Heart right ventricle (tissue), 16 donors: ENCODE results near the gene PSTPIP1. TPM values are rescaled to one million over a fixed set of nuclear protein-coding genes. Genes with fewer than 3 reads are reported as not detected.

Source experiments
- ATAC-seq, 8 donors: fragments of 200-7000 bp; cut with Tn5 transposase; one replicate each; pipeline ENCODE4 v1.9.1; 2020; ENCODE audit warnings: mild to moderate bottlenecking in 8 of 8, moderate library complexity in 8 of 8, moderate number of reproducible peaks in 1 of 8
- DNase-seq, 2 donors: peaks; one replicate each; pipeline ENCODE4 v3.0.0-alpha.2; 2020
- H3K27ac ChIP-seq, 10 donors: fragments of 200-600 bp; sonication (generic) in 2 of 10; one replicate each; pipeline versions ENCODE4 v1.5.0 to v1.8.0; 2020 to 2022; ENCODE audit warnings: mild to moderate bottlenecking in 3 of 10
- H3K27me3 ChIP-seq, 7 donors: fragments of 200-600 bp; one replicate each; pipeline ENCODE4 v1.8.0; 2021 to 2022; ENCODE audit warnings: mild to moderate bottlenecking in 2 of 7
- H3K36me3 ChIP-seq, 9 donors: fragments of 200-600 bp; sonication (generic) in 1 of 9; one replicate each; pipeline versions ENCODE4 v1.5.0 to v1.8.0; 2020 to 2022; ENCODE audit warnings: mild to moderate bottlenecking in 2 of 9
- H3K4me1 ChIP-seq, 9 donors: fragments of 200-600 bp; sonication (generic) in 1 of 9; one replicate each; pipeline versions ENCODE4 v1.5.0 to v1.8.0; 2020 to 2022; ENCODE audit warnings: mild to moderate bottlenecking in 4 of 9
- H3K4me3 ChIP-seq, 10 donors: fragments of 200-600 bp; sonication (generic) in 2 of 10; one replicate each; pipeline versions ENCODE4 v1.5.0 to v1.8.0; 2020 to 2022; ENCODE audit warnings: mild to moderate bottlenecking in 7 of 10, moderate library complexity in 2 of 10
- H3K9me3 ChIP-seq, 11 donors: fragments of 200-600 bp in 10 of 11; sonication (generic) in 2 of 11; one replicate each; pipeline versions ENCODE4 v1.5.0 to v1.8.0; 2013 to 2022; ENCODE audit warnings: mild to moderate bottlenecking in 2 of 11, control low read depth in 1 of 11, moderate library complexity in 1 of 11
- CTCF ChIP-seq, 9 donors: fragments of 200-600 bp; sonication (generic) in 2 of 9; IDR thresholded peaks; one replicate each; pipeline versions ENCODE4 v1.5.0 to v1.8.0; 2021 to 2022; ENCODE audit warnings: antibody characterized with exemption in 9 of 9, mild to moderate bottlenecking in 5 of 9, moderate library complexity in 1 of 9
- WGBS, 2 donors: extraction: QIAGEN DNeasy Blood & Tissue Kit; methylation state at CpG; one replicate each; pipeline ENCODE4 v1.1.7; 2013; ENCODE audit warnings: inconsistent platforms in 1 of 2; 5-methylcytosine and 5-hydroxymethylcytosine counted together
- intact Hi-C, 10 donors: fragments of 100-400 bp; cut with DNase I; formaldehyde crosslinking; loops; one replicate each; pipeline versions ENCODE4 v1.11.1 to v1.14.2; 2022
- long read RNA-seq, 3 donors: library from polyadenylated mRNA; unstranded; transcript quantifications; one replicate each; pipeline ENCODE4 v2.0.0, GENCODE V29; 2020 to 2021
- polyA plus RNA-seq, 2 donors: library from polyadenylated mRNA; stranded (reverse); fragments of 200-250 nt; gene quantifications; one replicate each; pipeline ENCODE4 v1.2.3, GENCODE V29; 2013
- total RNA-seq, 10 donors: library from RNA; stranded (reverse); fragmentation: NEBNext Ultra II Directional in 3 of 10; extraction: Animal tissue kit (Norgen Biotek cat#: 25700) in 3 of 10; gene quantifications; one replicate each; pipeline versions ENCODE4 v1.2.1 to v1.2.4, GENCODE V29; 2021 to 2023
- donor health status: Arrhythmogenic right ventricular cardiomyopathy.
- donor health status: ischemic (EF 13 %, LVEDD 7.1; RV severe dilation, severe dysfunction).
- donor health status: healthy with polysubstance abuse.
- donor health status: DM: no; HTN: yes; CAD: no.
- donor health status: DM: no; HTN: no; CAD: no.
- donor health status: ischemic (EF 25% LVEDD 6.9; RV normal size, moderate dysfunction).
- donor health status: ischemic (EF 25% LVEDD 5.7; RV mildly dilated, moderate dysfunction).
- donor health status: healthy.
- donor health status: DM: yes; HTN: yes; CAD: no.
- donor health status: Ischemic cardiomyopathy.
- donor health status: ischemic (EF 35%, LVEDD 5.7; RV mildly dilated, moderate dysfunction).
- donor health status: nonischemic (EF 11% LVEDD 7.7; RV severe dilation, severe dysfunction).
- donor health status: DM: yes; HTN: yes; CAD: no.
- donor health status: PGD.
- donor health status: ischemic (EF 29% LVEDD 5.4; RV normal size, mild dysfunction).
- donor health status: nonischemic (EF 23%, LVEDD 6.1; RV moderate dilation, normal function).

Gene PSTPIP1
- total RNA-seq (10 to 100 TPM in 1 of 10 donors, 1 to 10 TPM in 8, not detected in 1; 1.3 to 10.4 (median 2.9) TPM), polyA plus RNA-seq (1 to 10 TPM; 2.4 to 7.8 TPM)
- long read RNA-seq, donor 1, partial matches to known transcripts = 1 of 6 reads
- long read RNA-seq, donor 1, other reads (novel, unspliced or antisense) = 2 of 6 reads
- long read RNA-seq, donor 2, partial matches to known transcripts = 0 of 1 reads
- long read RNA-seq, donor 2, other reads (novel, unspliced or antisense) = 0 of 1 reads
- long read RNA-seq, donor 3, partial matches to known transcripts = 0 of 2 reads
- long read RNA-seq, donor 3, other reads (novel, unspliced or antisense) = 0 of 2 reads

DNA sequence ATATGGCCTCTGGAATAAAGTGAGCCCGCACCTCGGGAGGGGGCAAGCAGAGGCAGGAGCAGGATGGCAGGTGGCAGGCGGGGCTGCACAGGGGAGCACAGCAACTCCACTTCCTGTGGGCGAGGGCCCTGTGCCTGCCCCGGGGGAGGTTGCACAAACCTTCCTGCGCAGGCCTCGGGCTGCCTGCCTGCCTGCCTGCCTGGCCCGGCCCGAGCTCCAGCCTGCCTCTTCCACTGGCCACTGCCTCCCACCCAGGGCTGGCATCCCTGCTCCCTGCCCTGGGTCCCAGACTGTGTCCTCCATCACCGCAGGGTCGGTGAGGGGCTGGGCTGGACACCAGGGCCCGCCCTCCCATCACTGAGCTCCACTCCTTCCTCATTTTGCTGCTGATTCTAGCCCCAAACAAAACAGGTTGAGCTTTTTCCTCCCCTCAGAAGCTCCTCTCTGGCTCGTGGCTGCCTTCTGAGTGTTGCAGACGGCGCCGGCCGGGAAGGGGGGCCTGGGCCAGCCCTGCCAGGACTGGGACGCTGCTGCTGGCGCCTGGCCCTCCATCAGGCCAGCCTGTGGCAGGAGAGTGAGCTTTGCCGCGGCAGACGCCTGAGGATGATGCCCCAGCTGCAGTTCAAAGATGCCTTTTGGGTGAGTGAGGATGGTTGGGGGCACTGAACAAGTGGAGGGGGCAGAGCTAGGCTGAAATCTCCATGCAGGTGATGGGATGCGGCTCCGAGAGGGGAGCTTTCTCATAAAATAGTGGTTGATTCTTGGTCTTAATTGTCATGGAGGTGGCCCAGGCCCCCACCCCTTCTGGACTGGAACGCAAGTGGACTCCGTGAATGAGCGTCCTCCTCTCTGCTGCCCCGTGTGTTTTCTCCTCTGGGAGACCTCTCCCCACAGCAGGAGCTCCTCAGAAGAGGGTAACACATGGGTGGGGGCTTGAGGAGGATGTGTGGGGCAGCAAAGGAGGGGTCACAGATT, at the start of gene PSTPIP1:
Gene PSTPIP1, plus strand, starts transcription at position 156 of the 975 bp plus-strand sequence. Its CDS starts 448 bp downstream, at position 604.
- intact Hi-C loops = no loop called here
- peak; percentile 52 to 79 (median 59) for ATAC-seq
- 56 to 62% methylated on average over 28 of the region's 28 CpGs for WGBS, 2 donors
- Histone ChIP-seq H3K4me1 (peaks cover 7 to 93% (median 19%) of the 10 kb centered on the region in 9 donors), H3K36me3 (peaks cover 0 to 4% (median 0%) of the 10 kb centered on the region in 9 donors), H3K4me3 (peak within 1 kb of the TSS in 7 of 10 donors; percentile 25 to 62 (median 33)), H3K9me3 (no peaks in the 10 kb centered on the region), H3K27me3 (no peaks in the 10 kb centered on the region), H3K27ac (peak within 1 kb of the TSS in 8 of 10 donors; percentile 4 to 93 (median 55))
- peak in 1 of 2 donors; percentile 50 for DNase-seq
- no peak for TF ChIP-seq CTCF (IDR thresholded peaks at IDR 0.05)

- H3K4me1 ChIP-seq = peaks cover 0 to 6% (median 0%) of the 10 kb centered on the region in 9 donors
- no peaks in the 10 kb centered on the region for H3K27me3 ChIP-seq
- H3K36me3 ChIP-seq = peaks cover 0 to 69% (median 16%) of the 10 kb centered on the region in 9 donors
- H3K9me3 ChIP-seq = no peaks in the 10 kb centered on the region
- 83 to 93% methylated on average over 2 of the region's 2 CpGs for WGBS, 2 donors
- ATAC-seq (no peak), DNase-seq (no peak)
- H3K27ac ChIP-seq = no peak overlapping the region
- no peak for TF ChIP-seq CTCF (IDR thresholded peaks at IDR 0.05)
- H3K4me3 ChIP-seq = no peak overlapping the region
- intact Hi-C loops = no loop called here
Measured at GRCh38 chr15:76945494-76946093, 49.3 kb upstream of the PSTPIP1 start.

- Histone ChIP-seq H3K9me3 (no peaks in the 10 kb centered on the region), H3K4me3 (no peak overlapping the region), H3K36me3 (peaks cover 0 to 76% (median 16%) of the 10 kb centered on the region in 9 donors), H3K27me3 (no peaks in the 10 kb centered on the region), H3K4me1 (no peaks in the 10 kb centered on the region), H3K27ac (no peak overlapping the region)
- ATAC-seq (no peak), DNase-seq (no peak)
- intact Hi-C loops = no loop called here
- TF ChIP-seq CTCF (IDR thresholded peaks at IDR 0.05) = no peak
- WGBS, 2 donors = 91 to 93% methylated on average over 3 of the region's 3 CpGs
Measured at GRCh38 chr15:76947454-76947853, 47.5 kb upstream of the PSTPIP1 start.

DNA sequence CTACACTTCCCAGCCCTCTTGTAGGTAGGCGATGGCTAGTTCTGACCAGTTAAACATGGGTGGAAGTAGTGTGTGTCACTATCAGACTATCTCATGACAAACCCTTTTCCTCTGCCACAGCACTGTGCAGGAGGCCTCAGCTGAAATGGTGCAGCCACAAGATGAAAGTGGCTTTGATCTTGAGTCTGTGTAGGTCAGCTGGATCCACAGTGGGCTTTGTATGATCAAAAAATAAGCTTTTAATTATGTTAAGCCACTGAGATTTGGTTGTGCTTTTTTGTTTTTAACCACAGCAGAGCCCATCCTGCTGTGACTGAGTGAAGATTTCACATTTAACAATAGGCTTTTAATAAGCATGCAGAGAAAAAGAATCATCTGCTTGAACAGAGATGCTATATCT, 43.7 kb upstream of the PSTPIP1 start:
- Histone ChIP-seq H3K4me1 (no peaks in the 10 kb centered on the region), H3K27me3 (no peaks in the 10 kb centered on the region), H3K27ac (no peak overlapping the region), H3K36me3 (peaks cover 0 to 48% (median 16%) of the 10 kb centered on the region in 9 donors), H3K4me3 (no peak overlapping the region), H3K9me3 (no peaks in the 10 kb centered on the region)
- no peak for DNase-seq
- WGBS, 2 donors = 92 to 93% methylated on average over 1 of the region's 1 CpG
- intact Hi-C loops = no loop called here
- no peak for ATAC-seq
- no peak for TF ChIP-seq CTCF (IDR thresholded peaks at IDR 0.05)
